Measurements from ENCODE around the gene DNAJC11. TPM values are rescaled to one million over a fixed set of nuclear protein-coding genes. Genes with fewer than 3 reads are reported as not detected.
"Not testable (repeated sequence)": the region's sequence is repeated elsewhere in the genome, so short reads cannot be mapped to it uniquely, and the experiment has no call there.

Gene DNAJC11
- total and polyA plus RNA-seq, 2 donors from 2014 or later: 44.6 to 49.8 TPM

DNA sequence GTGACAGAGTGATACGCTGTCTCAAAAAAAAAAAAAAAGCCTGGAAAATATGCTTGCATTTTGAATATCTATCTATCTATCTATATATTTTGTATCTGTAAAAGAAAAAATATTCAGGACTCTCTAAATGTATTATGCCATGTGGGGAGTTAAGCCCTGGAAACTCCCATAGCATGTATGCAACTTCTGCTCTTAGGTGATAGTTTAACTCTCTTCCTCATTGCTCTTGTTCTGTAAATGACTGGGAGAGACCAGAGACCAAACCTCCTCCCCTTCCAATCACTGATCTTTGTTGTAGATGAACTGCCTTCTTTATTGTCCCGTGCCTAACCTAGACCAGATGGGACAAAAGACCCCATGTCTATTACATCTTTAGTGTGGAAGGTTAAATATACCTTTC lies 46.1 kb upstream of the DNAJC11 start:
- H3K4me3 ChIP-seq (ENCODE audit: low read length in 3 of 3): no peak overlapping the region
- H3K9me3 ChIP-seq (ENCODE audit: control insufficient read depth in 2 of 3, insufficient read depth in 1 of 3, low read length in 3 of 3): no peaks in the 10 kb centered on the region
- H3K4me1 ChIP-seq (ENCODE audit: control insufficient read depth in 2 of 3, insufficient read depth in 2 of 3, low read depth in 1 of 3, low read length in 3 of 3): peaks cover 0 to 3% (median 0%) of the 10 kb centered on the region in 3 donors
- no peak for FAIRE-seq
- H3K9ac ChIP-seq (ENCODE audit: low read length in 3 of 3): no peak overlapping the region
- no peak overlapping the region for H3K27ac ChIP-seq (ENCODE audit: low read depth in 2 of 2, low read length in 2 of 2)
- TF ChIP-seq, protein P1, sequence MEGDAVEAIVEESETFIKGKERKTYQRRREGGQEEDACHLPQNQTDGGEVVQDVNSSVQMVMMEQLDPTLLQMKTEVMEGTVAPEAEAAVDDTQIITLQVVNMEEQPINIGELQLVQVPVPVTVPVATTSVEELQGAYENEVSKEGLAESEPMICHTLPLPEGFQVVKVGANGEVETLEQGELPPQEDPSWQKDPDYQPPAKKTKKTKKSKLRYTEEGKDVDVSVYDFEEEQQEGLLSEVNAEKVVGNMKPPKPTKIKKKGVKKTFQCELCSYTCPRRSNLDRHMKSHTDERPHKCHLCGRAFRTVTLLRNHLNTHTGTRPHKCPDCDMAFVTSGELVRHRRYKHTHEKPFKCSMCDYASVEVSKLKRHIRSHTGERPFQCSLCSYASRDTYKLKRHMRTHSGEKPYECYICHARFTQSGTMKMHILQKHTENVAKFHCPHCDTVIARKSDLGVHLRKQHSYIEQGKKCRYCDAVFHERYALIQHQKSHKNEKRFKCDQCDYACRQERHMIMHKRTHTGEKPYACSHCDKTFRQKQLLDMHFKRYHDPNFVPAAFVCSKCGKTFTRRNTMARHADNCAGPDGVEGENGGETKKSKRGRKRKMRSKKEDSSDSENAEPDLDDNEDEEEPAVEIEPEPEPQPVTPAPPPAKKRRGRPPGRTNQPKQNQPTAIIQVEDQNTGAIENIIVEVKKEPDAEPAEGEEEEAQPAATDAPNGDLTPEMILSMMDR (IDR thresholded peaks at IDR 0.05; ENCODE audit: borderline replicate concordance, extremely low read depth, insufficient read depth): no peak
- no peaks in the 10 kb centered on the region for H3K27me3 ChIP-seq (ENCODE audit: control insufficient read depth, insufficient read depth, low read length)
- no peaks in the 10 kb centered on the region for H3K36me3 ChIP-seq (ENCODE audit: control insufficient read depth in 2 of 3, insufficient read depth in 3 of 3, low read length in 3 of 3)
- no peak for DNase-seq
- intact Hi-C loops (cut with DNase I): no loop called here

DNA sequence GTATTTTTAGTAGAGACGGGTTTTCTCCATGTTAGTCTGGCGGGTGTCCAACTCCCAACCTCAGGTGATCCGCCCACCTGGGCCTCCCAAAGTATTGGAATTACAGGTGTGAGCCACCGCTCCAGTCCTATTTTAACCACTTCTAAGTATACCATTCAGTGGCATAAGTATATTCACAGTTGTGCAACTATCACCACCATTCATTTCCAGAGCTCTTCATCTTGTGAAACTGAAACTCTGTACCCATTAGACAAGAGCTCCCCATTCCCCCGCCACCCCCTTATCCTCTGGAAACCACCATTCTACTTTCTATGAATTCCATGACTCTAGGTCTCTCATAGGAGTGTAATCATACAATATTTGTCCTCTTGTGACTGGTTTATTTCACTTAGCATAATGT lies 43.5 kb upstream of the DNAJC11 start:
- Histone ChIP-seq H3K4me3 (ENCODE audit: low read length in 3 of 3) (no peak overlapping the region), H3K27ac (ENCODE audit: low read depth in 2 of 2, low read length in 2 of 2) (no peak overlapping the region), H3K27me3 (ENCODE audit: control insufficient read depth, insufficient read depth, low read length) (no peaks in the 10 kb centered on the region), H3K36me3 (ENCODE audit: control insufficient read depth in 2 of 3, insufficient read depth in 3 of 3, low read length in 3 of 3) (no peaks in the 10 kb centered on the region), H3K9me3 (ENCODE audit: control insufficient read depth in 2 of 3, insufficient read depth in 1 of 3, low read length in 3 of 3) (no peaks in the 10 kb centered on the region), H3K4me1 (ENCODE audit: control insufficient read depth in 2 of 3, insufficient read depth in 2 of 3, low read depth in 1 of 3, low read length in 3 of 3) (peaks cover 0 to 3% (median 0%) of the 10 kb centered on the region in 3 donors), H3K9ac (ENCODE audit: low read length in 3 of 3) (no peak overlapping the region)
- TF ChIP-seq, protein P1 (IDR thresholded peaks at IDR 0.05; ENCODE audit: borderline replicate concordance, extremely low read depth, insufficient read depth): no peak
- no peak for FAIRE-seq
- intact Hi-C loops (cut with DNase I): no loop called here
- DNase-seq: peak in 1 of 5 donors; percentile 12

DNA sequence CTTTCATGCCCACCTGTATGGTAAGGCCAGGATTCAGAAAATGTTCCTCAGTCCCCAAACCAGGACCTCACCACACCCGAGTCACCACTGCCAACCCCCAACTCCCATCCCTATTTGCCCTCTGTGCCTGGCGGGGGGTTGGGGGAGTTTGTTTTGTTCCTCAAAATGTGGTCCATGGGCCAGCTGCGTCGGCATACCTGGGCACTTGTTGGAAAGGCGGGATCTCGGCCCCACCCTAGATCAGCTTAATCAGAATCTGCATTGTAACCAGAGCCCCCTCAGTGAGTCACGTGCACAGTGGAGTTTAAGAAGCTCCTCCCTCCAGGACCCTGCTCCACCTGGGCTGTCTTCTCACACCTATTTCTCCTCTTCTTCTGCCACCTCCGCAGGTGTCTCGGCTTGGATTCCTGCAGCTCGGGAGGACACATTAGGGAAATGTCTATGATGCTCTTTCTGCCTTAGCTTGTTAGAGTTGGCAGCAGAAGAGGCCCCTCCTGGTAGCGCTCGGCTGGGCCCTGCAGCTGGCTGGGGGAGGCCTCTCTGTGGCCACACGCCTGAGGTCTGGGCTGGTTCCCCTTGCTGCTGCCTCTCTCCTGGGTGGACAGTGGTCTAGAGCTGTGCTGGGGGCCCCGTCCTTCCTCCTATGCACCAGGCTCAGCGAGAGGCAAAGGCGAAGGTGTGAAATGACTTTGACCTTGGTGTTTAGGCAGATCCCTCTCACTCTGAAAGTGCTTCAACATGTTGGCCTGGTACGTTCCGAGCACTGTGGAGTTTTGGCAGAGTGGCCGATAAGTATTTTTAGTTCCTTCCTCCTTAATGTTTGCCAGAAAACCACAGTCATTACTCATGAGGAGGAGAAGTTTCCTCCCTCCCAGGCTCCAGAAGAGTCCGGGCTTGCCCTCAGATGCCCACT lies 41.8 kb upstream of the DNAJC11 start:
- Histone ChIP-seq H3K27ac (ENCODE audit: low read depth in 2 of 2, low read length in 2 of 2) (peak overlapping the region; percentile 43 to 44), H3K9ac (ENCODE audit: low read length in 3 of 3) (no peak overlapping the region), H3K9me3 (ENCODE audit: control insufficient read depth in 2 of 3, insufficient read depth in 1 of 3, low read length in 3 of 3) (no peaks in the 10 kb centered on the region), H3K4me3 (ENCODE audit: low read length in 3 of 3) (no peak overlapping the region), H3K4me1 (ENCODE audit: control insufficient read depth in 2 of 3, insufficient read depth in 2 of 3, low read depth in 1 of 3, low read length in 3 of 3) (peaks cover 0 to 3% (median 0%) of the 10 kb centered on the region in 3 donors), H3K27me3 (ENCODE audit: control insufficient read depth, insufficient read depth, low read length) (no peaks in the 10 kb centered on the region), H3K36me3 (ENCODE audit: control insufficient read depth in 2 of 3, insufficient read depth in 3 of 3, low read length in 3 of 3) (no peaks in the 10 kb centered on the region)
- FAIRE-seq (no peak), DNase-seq (peak in 3 of 5 donors; percentile 24 to 78 (median 54))
- TF ChIP-seq, protein P1 (IDR thresholded peaks at IDR 0.05; ENCODE audit: borderline replicate concordance, extremely low read depth, insufficient read depth): no peak
- intact Hi-C loops (cut with DNase I): no loop called here

DNA sequence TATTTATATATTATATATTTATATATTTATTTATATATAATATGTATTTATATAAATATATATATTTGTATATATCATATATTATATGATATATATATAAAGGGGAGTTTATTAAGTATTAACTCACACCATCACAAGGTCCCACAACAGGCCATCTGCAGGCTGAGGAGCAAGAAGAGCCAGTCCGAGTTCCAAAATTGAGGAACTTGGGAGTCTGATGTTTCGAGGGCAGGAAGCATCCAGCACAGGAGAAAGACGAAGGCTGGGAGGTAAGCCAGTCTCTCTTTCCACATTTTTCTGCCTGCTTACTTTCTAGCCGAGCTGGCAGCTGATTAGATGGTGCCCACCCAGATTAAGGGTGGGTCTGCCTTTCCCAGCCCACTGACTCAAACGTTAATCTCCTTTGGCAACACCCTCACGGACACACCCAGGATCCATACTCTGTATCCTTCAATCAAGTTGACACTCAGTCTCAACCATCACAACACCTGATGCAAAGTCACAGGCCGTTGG lies 41.1 kb upstream of the DNAJC11 start:
- H3K4me1 ChIP-seq (ENCODE audit: control insufficient read depth in 2 of 3, insufficient read depth in 2 of 3, low read depth in 1 of 3, low read length in 3 of 3); H3K9me3 ChIP-seq (ENCODE audit: control insufficient read depth in 2 of 3, insufficient read depth in 1 of 3, low read length in 3 of 3); H3K4me3 ChIP-seq (ENCODE audit: low read length in 3 of 3); H3K27me3 ChIP-seq (ENCODE audit: control insufficient read depth, insufficient read depth, low read length); H3K36me3 ChIP-seq (ENCODE audit: control insufficient read depth in 2 of 3, insufficient read depth in 3 of 3, low read length in 3 of 3); FAIRE-seq; H3K9ac ChIP-seq (ENCODE audit: low read length in 3 of 3); H3K27ac ChIP-seq (ENCODE audit: low read depth in 2 of 2, low read length in 2 of 2); intact Hi-C loops (cut with DNase I): not testable (repeated sequence)
- DNase-seq: peak in 4 of 5 donors; percentile 1 to 31 (median 24)
